Embryonic facial prominence (tissue), 1 donor: ENCODE measurements around the gene ACD.
A peak's percentile ranks its signal among the peaks of the same experiment; 100 is the strongest.

Source experiments
- DNase-seq: peaks from one replicate; pipeline ENCODE4 v3.0.0-alpha.2; 2016; ENCODE audit errors: extremely low spot score

The ACD gene

GRCh38 chr16:67675999-67676398 lies 15.9 kb upstream of the ACD start:
- DNase-seq = no peak

GRCh38 chr16:67675579-67675935 lies 15.5 kb upstream of the ACD start:
- no peak for DNase-seq

GRCh38 chr16:67674851-67675578 lies 15.0 kb upstream of the ACD start:
- DNase-seq = no peak

GRCh38 chr16:67673712-67674580 lies 13.9 kb upstream of the ACD start:
- DNase-seq = no peak

- no peak for DNase-seq
Measured at GRCh38 chr16:67672739-67673662, 12.9 kb upstream of the ACD start.

GRCh38 chr16:67672306-67672705 lies 12.2 kb upstream of the ACD start:
- no peak for DNase-seq

GRCh38 chr16:67669499-67670101 lies 9.5 kb upstream of the ACD start:
- DNase-seq = no peak

GRCh38 chr16:67668495-67669157 lies 8.6 kb upstream of the ACD start:
- no peak for DNase-seq

- DNase-seq = peak; percentile 73
Measured at GRCh38 chr16:67667817-67668494, 7.9 kb upstream of the ACD start.

- no peak for DNase-seq
Measured at GRCh38 chr16:67667453-67667816, 7.4 kb upstream of the ACD start.

GRCh38 chr16:67666559-67667452 lies 6.7 kb upstream of the ACD start, which contains the start of the genes C16orf86 and ENKD1:
Gene C16orf86, plus strand, starts transcription at chr16:67666814. Its CDS starts 157 bp downstream, at chr16:67666971.
Gene ENKD1, minus strand, starts transcription at chr16:67666750. Its CDS starts 308 bp downstream, at chr16:67666442.
- DNase-seq = no peak

GRCh38 chr16:67666032-67666551 lies 6.0 kb upstream of the ACD start:
- no peak for DNase-seq

- DNase-seq = no peak
Measured at GRCh38 chr16:67665598-67665997, 5.5 kb upstream of the ACD start.

GRCh38 chr16:67664871-67665270 lies 4.8 kb upstream of the ACD start:
- DNase-seq = no peak

GRCh38 chr16:67664258-67664657 lies 4.2 kb upstream of the ACD start:
- no peak for DNase-seq

GRCh38 chr16:67663877-67664222 lies 3.8 kb upstream of the ACD start:
- DNase-seq = no peak

- DNase-seq = no peak
Measured at GRCh38 chr16:67663151-67663876, 3.3 kb upstream of the ACD start.

GRCh38 chr16:67662653-67663010 lies 2.6 kb upstream of the ACD start:
- no peak for DNase-seq
